GM21737 (cell line): ENCODE data around the gene PODXL2.
A peak's percentile ranks its signal among the peaks of the same experiment; 100 is the strongest.

Experiments
- ATAC-seq: cut with Tn5 transposase; IDR thresholded peaks from one replicate; pipeline ENCODE4 v1.9.1; 2021; ENCODE audit warnings: mild to moderate bottlenecking, moderate library complexity; ENCODE audit not compliant: unreplicated experiment

PODXL2 gene, protein sequence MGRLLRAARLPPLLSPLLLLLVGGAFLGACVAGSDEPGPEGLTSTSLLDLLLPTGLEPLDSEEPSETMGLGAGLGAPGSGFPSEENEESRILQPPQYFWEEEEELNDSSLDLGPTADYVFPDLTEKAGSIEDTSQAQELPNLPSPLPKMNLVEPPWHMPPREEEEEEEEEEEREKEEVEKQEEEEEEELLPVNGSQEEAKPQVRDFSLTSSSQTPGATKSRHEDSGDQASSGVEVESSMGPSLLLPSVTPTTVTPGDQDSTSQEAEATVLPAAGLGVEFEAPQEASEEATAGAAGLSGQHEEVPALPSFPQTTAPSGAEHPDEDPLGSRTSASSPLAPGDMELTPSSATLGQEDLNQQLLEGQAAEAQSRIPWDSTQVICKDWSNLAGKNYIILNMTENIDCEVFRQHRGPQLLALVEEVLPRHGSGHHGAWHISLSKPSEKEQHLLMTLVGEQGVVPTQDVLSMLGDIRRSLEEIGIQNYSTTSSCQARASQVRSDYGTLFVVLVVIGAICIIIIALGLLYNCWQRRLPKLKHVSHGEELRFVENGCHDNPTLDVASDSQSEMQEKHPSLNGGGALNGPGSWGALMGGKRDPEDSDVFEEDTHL

DNA sequence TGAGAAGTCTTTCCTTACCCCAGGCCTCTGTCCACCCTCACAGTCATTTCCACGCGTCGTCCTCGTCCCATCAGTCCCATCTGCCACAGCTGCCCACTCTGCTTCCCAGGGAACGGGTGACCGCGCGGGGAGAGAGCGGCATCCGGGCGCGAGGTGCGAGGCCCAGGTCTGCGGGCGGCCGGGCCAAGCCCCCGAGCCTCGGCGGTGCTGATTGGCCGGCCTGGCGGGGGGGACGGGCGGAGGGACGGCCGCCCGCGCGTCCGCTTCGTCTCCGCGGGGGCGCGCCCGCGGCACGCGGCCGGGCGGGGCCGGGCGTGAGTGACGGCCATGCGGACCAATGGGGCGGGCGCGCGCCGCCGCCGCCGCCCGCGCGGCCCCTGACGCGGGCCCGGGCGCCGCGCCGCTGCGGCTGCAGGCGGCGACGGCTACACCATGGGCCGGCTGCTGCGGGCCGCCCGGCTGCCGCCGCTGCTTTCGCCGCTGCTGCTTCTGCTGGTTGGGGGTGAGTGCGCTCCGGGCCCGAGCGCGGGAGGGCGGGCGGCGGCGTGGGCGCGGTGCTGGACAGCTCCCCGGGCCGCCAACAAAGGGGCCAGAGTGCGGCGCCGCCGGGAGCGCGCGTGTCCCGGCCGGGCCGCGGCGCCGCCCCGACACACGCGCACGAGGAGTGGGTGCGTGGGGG lies at the start of gene PODXL2:
Gene PODXL2 (plus strand): TSS at position 398 of the 679 bp plus-strand sequence. CDS start 35 bp downstream, at position 433.
- ATAC-seq: no peak

GRCh38 chr3:127580327-127581060 lies 48.5 kb upstream of the PODXL2 start:
- ATAC-seq: no peak

DNA sequence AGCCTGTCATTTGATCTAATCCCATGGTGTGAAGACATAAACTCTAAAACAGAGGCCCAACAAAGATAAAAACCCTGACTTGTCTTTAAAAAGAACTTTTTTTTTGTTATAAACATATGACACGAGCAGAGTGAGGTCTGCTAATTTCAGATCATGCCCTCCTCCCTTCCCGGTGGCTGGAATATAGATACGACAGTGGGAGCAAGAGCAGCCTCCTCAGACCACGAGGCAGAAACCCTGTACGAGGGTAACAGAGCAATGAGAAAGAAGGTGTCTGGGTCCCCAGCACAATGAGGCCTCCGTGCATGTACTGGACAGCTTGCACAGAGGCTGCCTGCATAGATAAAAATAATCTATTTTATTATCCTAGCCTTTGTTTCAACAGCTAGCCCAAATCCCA lies 44.3 kb upstream of the PODXL2 start:
- no peak for ATAC-seq

DNA sequence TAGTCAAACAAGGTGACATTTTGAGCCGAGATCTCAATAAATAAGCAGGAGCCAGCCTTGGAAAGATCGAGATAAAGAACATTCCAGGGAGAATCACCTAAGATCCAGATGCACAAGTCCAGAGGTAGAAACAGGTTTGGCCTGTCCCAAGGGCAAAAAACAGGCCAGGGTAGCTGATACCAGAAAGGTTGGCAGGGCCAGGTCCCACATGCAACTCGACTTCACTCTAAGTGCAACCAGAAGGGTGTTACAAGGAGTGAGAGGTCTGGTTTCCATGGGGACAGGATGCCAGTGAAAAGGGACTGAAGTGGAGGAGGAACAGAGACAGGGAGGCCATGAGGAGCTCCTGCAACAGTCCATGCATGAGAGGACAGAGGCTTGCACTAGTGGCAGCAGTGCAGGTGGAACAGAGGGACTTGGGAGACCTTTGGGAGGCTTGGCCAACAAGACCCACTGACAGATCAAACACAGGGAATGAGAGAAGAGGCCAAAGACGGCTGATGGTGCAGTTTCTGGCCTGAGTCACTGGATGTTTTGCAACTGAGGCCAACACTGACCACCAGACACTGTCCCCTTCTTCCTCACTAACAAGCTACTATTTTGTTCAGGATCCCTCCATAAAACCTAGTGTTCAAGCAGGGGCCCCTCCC lies 43.7 kb upstream of the PODXL2 start:
- ATAC-seq: no peak

DNA sequence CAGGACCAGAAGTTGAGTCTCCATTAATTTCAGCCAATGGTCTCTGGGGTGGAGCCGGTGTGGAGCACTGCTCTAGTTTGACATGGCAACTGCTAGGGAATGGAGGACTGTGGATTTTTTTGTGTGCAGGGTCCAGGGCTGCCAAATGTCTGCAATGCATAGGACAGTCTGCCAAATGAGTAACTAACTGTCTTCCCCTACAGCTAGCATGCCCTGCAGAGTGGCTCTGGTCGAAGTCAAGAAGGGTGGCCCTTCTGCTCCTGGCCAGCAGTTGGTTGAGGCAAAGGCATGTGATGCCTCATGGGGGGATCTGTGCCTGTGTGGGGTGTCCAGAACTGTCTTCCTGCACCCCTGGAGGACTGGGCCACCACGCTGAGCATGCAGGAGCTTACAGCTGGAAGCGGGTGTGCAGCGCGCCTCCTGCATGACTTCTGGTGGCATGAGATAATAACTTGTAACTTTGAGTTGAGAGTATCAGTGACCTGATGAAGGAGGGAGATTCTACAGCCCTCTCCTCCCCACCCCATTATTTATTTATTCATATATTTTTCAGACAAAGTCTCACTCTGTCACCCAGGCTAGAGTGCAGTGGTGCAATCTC lies 43.1 kb upstream of the PODXL2 start:
- no peak for ATAC-seq

DNA sequence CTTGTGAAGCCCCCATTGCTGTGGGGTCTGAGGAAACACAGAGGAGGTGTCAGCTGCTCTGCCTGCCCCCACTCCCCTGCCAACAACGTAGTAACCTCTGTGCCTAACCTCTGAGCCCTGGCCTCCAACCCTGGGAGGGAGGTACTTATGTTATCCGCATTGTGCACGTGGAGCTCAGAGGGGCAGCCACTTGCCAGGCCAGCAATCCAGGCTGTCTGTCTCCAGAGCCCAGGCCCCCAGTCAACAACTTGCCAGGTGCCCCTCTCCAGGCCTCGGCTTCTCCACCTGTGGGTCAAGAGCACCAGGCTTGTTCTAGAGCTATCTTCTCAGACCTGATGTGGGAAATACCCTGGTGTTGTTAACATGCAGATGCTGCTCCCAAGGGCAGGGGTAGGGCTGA lies 41.1 kb upstream of the PODXL2 start:
- ATAC-seq: no peak

DNA sequence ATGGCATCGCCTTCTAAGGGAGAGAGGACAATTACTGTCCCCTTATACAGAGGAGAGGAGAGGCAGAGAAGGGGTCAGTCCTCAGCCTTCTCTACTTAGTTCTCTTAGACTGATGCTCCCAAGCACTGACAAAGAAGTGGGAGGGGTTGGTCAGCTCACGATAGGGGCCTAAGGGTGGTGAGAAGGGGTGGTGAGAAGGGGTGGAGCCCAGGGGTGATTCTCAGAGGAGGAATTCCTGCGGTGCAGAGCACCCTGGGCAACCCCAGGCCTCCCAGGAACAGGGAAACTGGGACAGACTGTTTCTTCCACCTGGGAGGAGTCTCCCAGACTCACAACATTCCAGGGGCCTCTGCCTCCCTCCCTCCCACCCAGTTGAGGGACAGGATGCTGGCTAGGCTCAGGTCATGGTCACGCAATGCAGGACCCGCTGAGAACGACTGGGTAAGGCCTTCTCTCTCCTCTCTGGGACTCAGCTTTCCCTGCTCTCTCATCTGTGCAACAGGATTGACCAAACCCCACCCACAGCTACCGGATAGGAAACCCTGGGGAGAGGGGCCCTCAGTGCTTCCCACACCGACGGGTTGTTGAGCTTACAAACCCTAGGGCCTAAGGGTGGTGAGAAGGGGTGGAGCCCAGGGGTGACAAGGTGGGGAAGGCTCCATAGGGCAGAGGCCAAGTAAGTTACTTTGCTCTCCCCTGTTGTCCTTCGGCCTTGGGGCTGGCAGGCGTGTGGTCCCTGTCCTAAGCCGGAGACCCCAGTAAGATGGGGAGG lies 40.0 kb upstream of the PODXL2 start:
- no peak for ATAC-seq

GRCh38 chr3:127589600-127590281 lies 39.2 kb upstream of the PODXL2 start:
- peak; percentile 5 for ATAC-seq

- ATAC-seq: peak; percentile 20
Measured at GRCh38 chr3:127590282-127590592, 38.7 kb upstream of the PODXL2 start.

DNA sequence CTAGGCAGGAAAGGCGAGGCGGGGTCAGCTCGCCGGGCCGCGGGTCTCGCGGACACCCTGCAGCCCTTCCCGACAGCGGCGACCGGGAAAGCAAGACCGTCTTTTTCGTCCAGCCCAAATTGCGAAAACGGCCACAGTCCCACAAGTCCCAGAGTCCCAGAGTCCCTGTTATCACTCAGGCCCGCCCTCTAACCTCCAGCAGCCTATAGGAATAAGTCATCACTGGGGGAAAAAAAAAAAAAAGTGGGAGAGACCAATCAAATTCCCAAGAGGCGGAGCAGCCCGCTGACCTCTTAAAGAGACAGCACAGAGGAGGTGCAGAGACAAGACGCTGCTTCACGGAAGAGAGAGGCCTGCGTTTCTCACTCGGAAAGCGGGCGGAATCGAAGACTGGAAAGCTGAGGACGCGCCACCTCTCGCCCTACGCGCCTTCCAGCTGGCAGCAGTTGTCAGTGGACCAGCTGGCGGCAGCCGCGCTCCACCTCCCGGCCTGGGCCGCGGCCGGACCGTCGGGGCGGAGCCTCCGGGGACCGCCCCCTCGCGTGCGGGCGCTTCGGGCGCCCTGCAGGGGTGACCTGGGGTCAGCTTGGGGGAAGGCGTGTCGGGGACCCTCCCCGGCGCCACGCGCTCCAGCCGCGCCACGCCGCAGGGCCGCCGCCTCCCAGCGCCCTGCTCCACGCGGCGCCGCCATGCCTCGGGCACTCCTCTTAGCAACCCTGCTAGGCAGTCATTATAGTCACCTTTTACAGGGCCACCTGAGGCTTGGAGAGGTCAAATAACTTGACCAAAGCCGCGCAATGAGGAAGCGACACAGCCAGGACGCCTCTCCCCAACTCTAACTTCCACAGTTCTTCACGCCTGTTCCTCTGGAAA lies 38.2 kb upstream of the PODXL2 start, which contains the start of gene TPRA1:
Gene TPRA1 (minus strand): TSS at position 141 of the 873 bp plus-strand sequence. CDS start 10,587 bp downstream, outside the sequence.
- peak; percentile 61 for ATAC-seq

- no peak for ATAC-seq
Measured at GRCh38 chr3:127593178-127593577, 35.8 kb upstream of the PODXL2 start.

DNA sequence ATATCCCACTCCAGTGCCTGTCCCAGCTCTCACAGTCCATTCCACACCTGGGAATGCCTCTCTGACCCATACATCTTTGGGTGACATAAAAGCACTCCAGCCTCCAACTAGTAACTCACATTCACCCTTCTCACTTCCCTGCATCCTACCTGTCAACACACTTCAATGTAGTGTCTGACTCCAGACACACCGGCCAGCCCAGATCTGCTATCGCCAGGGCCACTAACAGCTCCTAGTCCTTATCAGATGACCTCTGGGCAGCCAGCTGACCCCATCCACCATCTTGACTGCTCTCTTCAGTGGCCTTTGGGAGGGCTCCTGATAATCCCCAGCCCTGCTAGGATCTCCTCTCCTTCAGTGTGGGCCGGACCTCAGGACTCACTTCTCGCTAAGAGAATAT lies 33.7 kb upstream of the PODXL2 start:
- ATAC-seq: no peak

- no peak for ATAC-seq
Measured at GRCh38 chr3:127597020-127597771, 31.8 kb upstream of the PODXL2 start.

- ATAC-seq: no peak
Measured at GRCh38 chr3:127598841-127599570, 30.0 kb upstream of the PODXL2 start.

GRCh38 chr3:127600749-127601456 lies 28.1 kb upstream of the PODXL2 start:
- no peak for ATAC-seq

- ATAC-seq: no peak
Measured at GRCh38 chr3:127604035-127604434, 24.9 kb upstream of the PODXL2 start.
